Measurements from ENCODE around the gene CPN2.

DNA sequence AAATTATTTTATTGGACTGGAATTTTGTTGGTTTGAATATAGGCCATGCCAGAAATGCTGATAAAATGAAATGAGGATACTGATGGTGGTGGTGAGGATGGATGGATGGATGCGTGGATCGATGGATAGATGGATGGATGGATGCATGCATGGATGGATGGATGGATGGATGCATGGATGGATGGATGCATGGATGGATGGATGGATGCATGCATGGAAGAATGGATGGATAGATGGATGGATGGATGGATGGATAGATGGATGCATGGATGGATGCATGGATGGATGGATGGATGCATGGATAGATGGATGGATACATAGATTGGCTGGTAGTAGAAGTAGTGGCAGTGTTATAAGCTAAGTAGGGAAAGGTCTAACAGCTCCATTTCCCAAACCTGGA lies 40.1 kb downstream of the CPN2 start:
- TF ChIP-seq CTCF (IDR thresholded peaks at IDR 0.05) (no peak), POLR2AphosphoS5 (IDR thresholded peaks at IDR 0.05; ENCODE audit: low read depth, low read length) (no peak)

Measured in Panc1 (cell line).